NCI-H1048 (cell line): ENCODE results near the gene NTM.
"Not testable (repeated sequence)": the region's sequence is repeated elsewhere in the genome, so short reads cannot be mapped to it uniquely, and the experiment has no call there.

Experiments used
- DNase-seq: peaks from one replicate; lab custom pipeline; 2025; lab: John Stamatoyannopoulos, UW

The NTM gene

DNA sequence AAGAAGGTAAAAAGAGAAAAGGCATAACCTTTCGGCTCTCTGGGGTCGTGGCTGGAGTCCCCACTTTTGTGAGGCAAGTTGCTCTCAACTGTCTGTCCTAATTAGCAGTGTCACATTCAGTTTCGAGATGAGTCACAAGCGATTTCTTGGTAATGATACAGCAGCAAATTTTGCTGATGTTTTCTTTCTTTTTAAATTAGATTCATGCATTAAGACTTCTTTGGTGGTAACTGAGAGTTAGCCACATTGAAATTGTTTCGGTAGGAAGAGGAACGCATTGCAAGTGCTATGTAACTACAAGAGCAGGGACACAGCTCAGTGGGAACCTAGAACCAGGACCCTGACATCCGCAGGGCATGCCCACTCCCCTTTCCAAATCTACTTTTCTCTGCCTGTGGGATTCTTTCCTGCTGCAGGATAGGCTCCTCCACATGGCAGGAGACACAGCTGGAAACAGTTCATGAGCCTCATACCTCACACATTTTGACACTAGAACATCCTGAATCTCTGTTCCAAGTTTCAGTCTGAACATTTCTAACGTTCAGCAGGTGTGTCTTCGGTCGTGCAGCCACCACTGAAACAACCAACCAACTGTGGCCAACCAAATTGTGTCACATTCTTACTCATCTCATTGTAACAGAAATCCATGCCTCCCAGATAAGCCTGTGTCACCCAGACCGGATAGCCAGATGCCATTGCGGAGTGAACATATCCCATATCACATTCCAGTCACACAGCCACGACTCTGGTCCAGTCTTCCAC, 987.6 kb downstream of the NTM start:
- no peak for DNase-seq

DNA sequence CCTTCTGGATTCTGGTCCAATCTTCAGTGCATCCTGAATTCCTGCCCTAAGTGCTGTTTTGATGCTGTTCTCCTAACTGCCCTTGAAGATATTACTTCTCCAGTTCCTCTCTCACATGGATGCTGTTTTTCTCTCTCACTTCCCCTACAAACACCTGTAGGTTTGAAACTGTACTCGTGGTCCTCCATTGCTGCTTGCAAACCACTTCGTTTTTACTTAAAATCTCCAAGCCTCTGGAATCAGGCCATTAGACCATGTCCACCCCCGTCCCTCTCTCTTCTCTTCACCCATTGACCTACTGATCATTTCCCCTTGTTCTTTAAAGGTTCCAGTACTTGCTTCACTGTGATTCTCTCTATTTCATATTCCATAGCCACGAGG, 988.1 kb downstream of the NTM start:
- no peak for DNase-seq

DNA sequence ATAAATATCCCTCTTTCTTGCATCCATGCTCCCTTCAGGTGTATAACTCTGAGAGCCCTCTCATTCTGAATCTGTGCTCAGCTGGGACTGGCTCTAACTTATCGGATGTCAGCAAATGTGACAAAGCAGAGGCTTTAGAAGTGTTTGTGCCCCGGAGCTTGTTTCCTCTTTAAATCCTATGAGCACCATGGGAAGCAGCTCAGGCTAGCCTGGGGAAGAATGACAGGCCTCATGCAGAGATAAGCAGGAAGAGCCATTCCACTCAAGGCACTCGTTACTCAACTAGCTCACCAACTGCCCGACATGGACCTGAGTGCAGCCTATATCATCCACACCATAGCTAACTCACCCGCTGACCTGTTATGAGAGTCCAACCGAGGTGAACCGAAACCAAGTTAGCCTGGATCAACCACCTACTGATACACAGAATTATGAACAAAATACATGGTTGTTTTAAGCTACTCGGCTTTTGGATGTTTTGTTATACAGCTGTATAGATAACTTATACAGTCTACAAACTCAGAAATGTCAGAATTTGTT, 990.7 kb downstream of the NTM start:
- DNase-seq: no peak

DNA sequence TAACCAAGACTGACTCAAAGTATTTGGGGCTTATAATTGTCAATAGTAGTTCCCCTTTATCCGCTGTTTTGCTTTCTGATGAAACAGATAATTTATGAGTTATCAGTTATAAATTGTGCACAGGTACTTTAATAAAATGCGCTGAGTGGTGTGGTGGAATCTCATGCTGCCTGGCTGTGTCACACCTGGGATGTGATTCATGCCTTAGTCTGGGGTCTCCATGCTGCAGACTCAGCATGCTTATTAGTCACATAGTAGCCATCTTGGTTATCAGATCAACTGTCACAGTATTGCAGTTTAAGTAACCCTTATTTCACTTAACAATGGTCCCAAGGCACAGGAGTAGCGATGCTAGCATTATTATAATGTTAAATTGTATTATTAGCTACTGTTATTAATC, 995.2 kb downstream of the NTM start:
- no peak for DNase-seq

DNA sequence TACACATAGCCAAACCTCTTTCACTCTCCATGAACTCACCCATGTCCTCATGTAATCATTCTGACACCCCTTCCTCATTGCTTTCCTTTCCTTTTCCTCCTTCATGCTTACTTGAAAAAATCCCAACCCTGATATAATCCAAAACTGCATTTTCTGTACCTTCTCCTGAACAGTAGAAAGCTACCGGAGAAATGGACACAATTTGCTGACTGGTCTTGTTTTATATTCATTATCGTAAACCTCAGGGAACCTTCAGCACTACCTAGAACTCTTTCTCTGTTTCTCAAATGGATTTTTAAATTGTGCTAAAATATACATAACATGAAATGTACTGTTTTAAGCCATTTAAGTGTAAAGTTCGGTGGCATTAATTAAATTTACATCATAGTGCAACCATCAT, 996.9 kb downstream of the NTM start:
- no peak for DNase-seq

DNA sequence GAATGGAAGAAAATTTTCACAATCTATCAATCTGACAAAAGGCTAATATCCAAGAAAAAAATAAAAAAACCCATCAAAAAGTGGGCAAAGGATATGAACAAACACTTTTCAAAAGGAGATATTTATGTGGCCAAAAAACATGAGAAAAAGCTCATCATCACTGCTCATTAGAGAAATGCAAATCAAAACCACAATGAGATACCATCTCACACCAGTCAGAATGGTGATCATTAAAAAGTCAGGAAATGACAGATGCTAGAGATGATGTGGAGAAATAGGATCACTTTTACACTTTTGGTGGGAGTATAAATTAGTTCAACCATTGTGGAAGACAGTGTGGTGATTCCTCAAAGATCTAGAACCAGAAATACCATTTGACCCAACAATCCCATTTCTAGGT, 999.7 kb downstream of the NTM start:
- not testable (repeated sequence) for DNase-seq

DNA sequence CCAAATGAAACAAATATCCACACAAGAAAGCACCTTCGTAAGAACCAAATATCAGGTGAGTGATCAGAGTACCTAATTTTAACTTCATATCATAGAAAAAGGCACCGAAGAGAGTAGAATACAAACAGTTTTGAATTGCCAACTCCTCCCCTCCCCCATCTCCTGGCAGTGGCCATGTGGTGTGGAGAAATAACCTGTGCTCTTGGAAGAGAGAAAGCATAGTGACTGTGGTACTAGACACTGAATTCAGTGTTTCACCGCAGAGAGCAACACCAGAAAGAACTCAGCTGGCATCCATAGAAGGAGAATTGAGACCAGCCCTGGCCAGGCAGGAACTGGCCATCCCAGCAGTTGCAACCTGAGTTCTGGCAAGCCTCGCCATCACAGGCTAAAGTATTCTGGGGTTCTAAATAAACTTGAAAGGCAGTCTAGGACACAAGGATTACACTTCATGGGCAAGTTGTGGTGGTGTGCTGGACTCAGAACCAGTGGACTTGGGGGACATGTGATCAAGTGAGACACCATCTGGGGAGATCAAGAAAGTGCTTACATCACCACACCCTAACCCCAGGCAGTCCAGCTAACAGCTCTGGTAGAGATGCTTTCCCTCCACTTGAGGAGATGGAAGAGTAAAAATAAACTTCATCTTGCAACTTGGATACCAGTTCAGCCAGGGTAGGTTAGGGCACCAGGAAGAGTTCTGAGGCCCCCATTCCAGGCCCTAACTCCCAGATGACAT, 1003.2 kb downstream of the NTM start:
- DNase-seq: no peak

DNA sequence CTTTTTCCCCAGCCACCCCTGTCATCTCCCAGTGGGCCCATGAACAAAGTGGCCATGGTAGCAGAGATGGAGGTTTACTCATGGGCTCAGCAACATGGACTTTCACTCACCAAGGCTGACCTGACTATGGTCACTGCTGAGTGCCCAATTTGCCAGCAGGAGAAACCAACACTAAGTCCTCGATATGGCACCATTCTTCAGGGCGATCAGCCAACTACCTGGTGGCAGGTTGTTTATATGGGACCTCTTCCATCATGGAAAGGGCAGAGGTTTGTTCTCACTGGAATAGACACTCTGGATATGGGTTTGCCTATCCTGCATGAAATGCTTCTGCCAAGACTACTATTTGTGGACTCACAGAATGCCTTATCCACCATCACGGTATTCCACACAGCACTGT, 1009.1 kb downstream of the NTM start:
- no peak for DNase-seq
